Panc1 (cell line): ENCODE results near the gene SCD. TPM values are rescaled to one million over a fixed set of nuclear protein-coding genes. Genes with fewer than 3 reads are reported as not detected.

Experiments
- ATAC-seq: fragments of 200-7000 bp; cut with Tn5 transposase; 2 replicates; pipeline ENCODE4 v1.9.1; 2020; ENCODE audit warnings: mild to moderate bottlenecking, moderate library complexity
- BruUV-seq: library from RNA; stranded (reverse); fragments of 400-500 nt; replicated peaks from 2 replicates; lab custom pipeline; 2021; lab: Mats Ljungman, UMichigan
- CTCF ChIA-PET: fragments of 300-600 bp; sonication (Branson Sonifier 250); formaldehyde crosslinking; loops from one replicate; lab custom pipeline; 2022; ENCODE audit warnings: antibody characterized with exemption; lab: Charles Lee
- POLR2A ChIA-PET: fragments of 300-600 bp; sonication (Branson Sonifier 250); formaldehyde crosslinking; loops from one replicate; lab custom pipeline; 2022; ENCODE audit warnings: antibody characterized with exemption; lab: Charles Lee
- DNase-seq: peaks from one replicate; pipeline ENCODE4 v3.0.0-alpha.2; 2010; ENCODE audit warnings: low read depth, low spot score
- H3K27ac ChIP-seq: 2 replicates; pipeline ENCODE4 v1.5.1; 2011; ENCODE audit warnings: mild to moderate bottlenecking, low read length, inconsistent platforms
- H3K27me3 ChIP-seq: fragments of 200-500 bp; sonication (Bioruptor generic); 2 replicates; pipeline ENCODE4 v1.6.0; 2014; ENCODE audit warnings: low read length, inconsistent platforms; ENCODE audit not compliant: control insufficient read depth, insufficient read depth
- H3K36me3 ChIP-seq: fragments of 200-500 bp; sonication (Bioruptor generic); 2 replicates; pipeline ENCODE4 v1.5.1; 2014; ENCODE audit warnings: inconsistent platforms, mild to moderate bottlenecking, low read length, moderate library complexity; ENCODE audit not compliant: control insufficient read depth, insufficient read depth
- H3K4me1 ChIP-seq: 2 replicates; pipeline ENCODE4 v1.5.1; 2011; ENCODE audit warnings: inconsistent platforms, mild to moderate bottlenecking, low read length, moderate library complexity; ENCODE audit not compliant: control insufficient read depth, insufficient read depth
- H3K4me3 ChIP-seq, 2 experiments: 2 replicates each; pipeline ENCODE4 v1.5.1; 2011 to 2012; ENCODE audit warnings: low read depth in 2 of 2, low read length in 2 of 2, mild to moderate bottlenecking in 2 of 2, inconsistent platforms in 1 of 2, moderate library complexity in 1 of 2
- H3K9me3 ChIP-seq: fragments of 200-500 bp; sonication (Bioruptor generic); 2 replicates; pipeline ENCODE4 v1.5.1; 2014; ENCODE audit warnings: low read depth, mild to moderate bottlenecking, inconsistent platforms, low read length, moderate library complexity; ENCODE audit not compliant: control insufficient read depth, insufficient read depth
- CTCF ChIP-seq: fragments of 450-650 bp; IDR thresholded peaks from 2 replicates; pipeline ENCODE4 v1.5.1; 2017; ENCODE audit warnings: mild to moderate bottlenecking
- POLR2AphosphoS5 ChIP-seq: IDR thresholded peaks from 2 replicates; pipeline ENCODE4 v1.6.1; 2012; ENCODE audit warnings: mild to moderate bottlenecking, low read depth, low read length, moderate library complexity
- REST ChIP-seq, 2 experiments: IDR thresholded peaks; 2 replicates each; pipeline ENCODE4 v1.6.1; 2011 to 2012; ENCODE audit warnings: low read depth in 2 of 2, control low read depth in 1 of 2, low read length in 1 of 2, mild to moderate bottlenecking in 1 of 2, moderate library complexity in 1 of 2; ENCODE audit not compliant: insufficient read depth in 1 of 2
- SIN3A ChIP-seq: IDR thresholded peaks from 2 replicates; pipeline ENCODE4 v1.6.1; 2012; ENCODE audit warnings: low read depth, mild to moderate bottlenecking, low read length, moderate library complexity, borderline replicate concordance; ENCODE audit not compliant: insufficient read depth
- TCF7L2 ChIP-seq: IDR thresholded peaks from 2 replicates; pipeline ENCODE4 v1.6.1; 2011; ENCODE audit warnings: mild to moderate bottlenecking, low read depth, low read length, inconsistent platforms
- in situ Hi-C: cut with HindIII; loops from 2 replicates; pipeline ENCODE4 v1.10.0; 2016; ENCODE audit warnings: low sequenced_read_pairs, low pct_unique_long_range_greater_than_20kb
- intact Hi-C: fragments of 100-400 bp; cut with micrococcal nuclease; formaldehyde crosslinking; loops from one replicate; pipeline ENCODE4 v1.10.0; 2022; ENCODE audit not compliant: unreplicated experiment
- total RNA-seq: library from RNA; stranded (reverse); gene quantifications from one replicate; pipeline ENCODE4 v1.2.1, GENCODE V29; 2021; ENCODE audit not compliant: unreplicated experiment

SCD gene
- total RNA-seq, 1 experiment from 2014 or later: 1,345 TPM

- Histone ChIP-seq H3K27me3 (no peaks in the 10 kb centered on the region), H3K4me3 (peak overlapping the region; percentile 89 to 94), H3K36me3 (peaks cover 34% of the 10 kb centered on the region), H3K4me1 (peaks cover 51% of the 10 kb centered on the region), H3K27ac (peak overlapping the region; percentile 95), H3K9me3 (no peaks in the 10 kb centered on the region)
- peak; percentile 33; the same call in 1 of the 2 replicates for TF ChIP-seq POLR2AphosphoS5
- TF ChIP-seq TCF7L2: no peak
- peak; percentile 59 to 67; a peak in 2 of 4 replicates for TF ChIP-seq REST (IDR thresholded peaks at IDR 0.05; ENCODE audit: insufficient read depth in 1 of 2, low read depth in 2 of 2, low read length in 1 of 2)
- no peak for TF ChIP-seq CTCF
- TF ChIP-seq SIN3A: no peak
- BruUV-seq: TSS peak; percentile 96
- ChIA-PET CTCF (interaction anchor here (0.5 to 1.2 kb wide), 3 partner anchors 27 to 173 kb away, joined by 4 to 7 read pairs (median 5); no protein-coding TSS in a partner anchor), POLR2A (interaction anchor here (0.5 to 1.5 kb wide), 3 partner anchors 12 to 120 kb away, joined by 3 to 14 read pairs (median 9); no protein-coding TSS in a partner anchor)
- DNase-seq (no peak), ATAC-seq (no peak)
- intact Hi-C loops (no loop called here), in situ Hi-C loops (no loop called here)
These were observed 1.3 kb upstream of the SCD start for GRCh38 chr10:100345570-100346330.

- Histone ChIP-seq H3K9me3 (no peaks in the 10 kb centered on the region), H3K4me1 (peaks cover 51% of the 10 kb centered on the region), H3K27me3 (no peaks in the 10 kb centered on the region), H3K4me3 (peak overlapping the region; percentile 89 to 94), H3K36me3 (peaks cover 39% of the 10 kb centered on the region), H3K27ac (peak overlapping the region; percentile 95)
- intact Hi-C loops: no loop called here
- CTCF ChIA-PET: interaction anchor here (0.5 to 1.2 kb wide), 4 partner anchors 25 to 172 kb away, joined by 4 to 8 read pairs (median 4); no protein-coding TSS in a partner anchor
- DNase-seq (no peak), ATAC-seq (peak; percentile 81)
- POLR2A ChIA-PET: interaction anchor here (0.5 to 1.5 kb wide), 6 partner anchors 12 to 180 kb away, joined by 7 to 18 read pairs (median 14); no protein-coding TSS in a partner anchor
- BruUV-seq: no TSS peak
- in situ Hi-C loops: no loop called here
- TF ChIP-seq CTCF (no peak), TCF7L2 (no peak), SIN3A (no peak), REST (IDR thresholded peaks at IDR 0.05; ENCODE audit: insufficient read depth in 1 of 2, low read depth in 2 of 2, low read length in 1 of 2) (0 out of 4 replicates have a peak, but pooled peaks of 1 of the 2 experiments have one; percentile 53), POLR2AphosphoS5 (no peak)
These were observed 675 bp upstream of the SCD start for GRCh38 chr10:100346351-100346764.
